Measurements from ENCODE around the gene SCAMP3. TPM values are rescaled to one million over a fixed set of nuclear protein-coding genes. Genes with fewer than 3 reads are reported as not detected.

The SCAMP3 gene
- total RNA-seq, 1 experiment from 2014 or later = 158 TPM

DNA sequence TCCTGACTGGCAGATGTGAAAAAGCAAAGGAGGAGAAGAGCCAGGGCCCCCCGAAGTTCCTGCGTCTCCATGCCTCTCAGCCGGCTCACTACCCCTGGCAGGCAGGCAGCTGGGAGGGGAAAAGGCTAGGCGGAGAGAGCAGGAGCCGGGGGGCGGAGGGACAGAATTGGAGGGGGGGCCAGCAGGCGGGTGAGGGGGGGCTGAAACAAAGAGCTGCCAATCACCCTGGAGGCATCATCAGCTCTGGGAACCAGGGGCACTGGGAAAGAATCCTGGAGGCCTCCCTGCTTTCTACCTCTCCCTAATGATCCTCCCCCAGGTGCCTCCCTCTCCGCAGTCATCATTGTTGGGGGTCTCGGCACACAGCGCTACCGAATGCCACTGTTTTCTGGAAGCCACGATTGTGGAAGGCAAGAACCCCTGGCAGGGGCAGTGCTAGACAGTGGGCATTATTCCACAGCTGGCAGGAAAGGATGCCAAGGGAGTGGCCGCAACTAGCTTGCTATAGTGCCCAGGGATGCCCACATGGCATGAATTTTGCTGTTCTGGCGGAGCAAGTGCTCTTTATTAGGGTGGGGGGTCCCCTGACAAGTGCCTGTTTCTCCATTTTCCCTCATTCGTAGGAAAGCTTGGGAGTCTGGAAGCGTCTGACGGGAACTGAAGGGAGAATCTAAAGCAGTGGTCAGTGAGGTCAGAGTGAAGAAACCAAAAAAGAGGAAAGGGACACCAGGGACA, 54.2 kb downstream of the SCAMP3 start, which contains the start of gene THBS3:
Gene THBS3 (minus strand): TSS at position 92 of the 735 bp plus-strand sequence. CDS start 21 bp downstream, at position 71.
- DNase-seq (ENCODE audit: low read depth) = no peak

- DNase-seq (ENCODE audit: low read depth) = peak; percentile 77
These were observed 55.0 kb downstream of the SCAMP3 start for GRCh38 chr1:155206891-155207805.

Other genes starting within 250 kb of the SCAMP3 start
- 0.03 TPM in 1 of 2 replicates, not detected in the other for gene DCST2, start 228.6 kb downstream of the SCAMP3 start, total RNA-seq (2014; rRNA removed; shearing (Covaris generic))
- 0.17 TPM in 1 of 2 replicates, not detected in the other for gene DCST1, start 228.5 kb downstream of the SCAMP3 start, total RNA-seq (2014; rRNA removed; shearing (Covaris generic))
- 198 and 262 TPM in 2 replicates for gene ADAM15, start 211.0 kb downstream of the SCAMP3 start, total RNA-seq (2014; rRNA removed; shearing (Covaris generic))
- gene EFNA4, start 198.6 kb downstream of the SCAMP3 start, total RNA-seq (2014; rRNA removed; shearing (Covaris generic)) = 8.4 and 11.0 TPM in 2 replicates
- gene EFNA3, start 183.5 kb downstream of the SCAMP3 start, total RNA-seq (2014; rRNA removed; shearing (Covaris generic)) = 3.3 and 7.0 TPM in 2 replicates
- 1.4 and 3.6 TPM in 2 replicates for gene EFNA1, start 134.5 kb downstream of the SCAMP3 start, total RNA-seq (2014; rRNA removed; shearing (Covaris generic))
- 36.9 and 42.2 TPM in 2 replicates for gene SLC50A1, start 126.5 kb downstream of the SCAMP3 start, total RNA-seq (2014; rRNA removed; shearing (Covaris generic))
- 36.0 and 42.9 TPM in 2 replicates for gene DPM3, start 121.8 kb downstream of the SCAMP3 start, total RNA-seq (2014; rRNA removed; shearing (Covaris generic))
- gene KRTCAP2, start 89.1 kb downstream of the SCAMP3 start, total RNA-seq (2014; rRNA removed; shearing (Covaris generic)) = 126 and 170 TPM in 2 replicates
- gene TRIM46, start 88.5 kb downstream of the SCAMP3 start, total RNA-seq (2014; rRNA removed; shearing (Covaris generic)) = 3.1 and 4.1 TPM in 2 replicates
- gene THBS3, start 54.5 kb downstream of the SCAMP3 start, total RNA-seq (2014; rRNA removed; shearing (Covaris generic)) = 2.7 and 3.1 TPM in 2 replicates
- gene MTX1, start 53.7 kb downstream of the SCAMP3 start, total RNA-seq (2014; rRNA removed; shearing (Covaris generic)) = 50.0 and 54.0 TPM in 2 replicates
- gene ENTREP3, start 6.9 kb downstream of the SCAMP3 start, total RNA-seq (2014; rRNA removed; shearing (Covaris generic)) = 7.7 and 15.3 TPM in 2 replicates
- 19.1 and 26.0 TPM in 2 replicates for gene CLK2, start 11.1 kb upstream of the SCAMP3 start, total RNA-seq (2014; rRNA removed; shearing (Covaris generic))
- gene HCN3, start 15.1 kb upstream of the SCAMP3 start, total RNA-seq (2014; rRNA removed; shearing (Covaris generic)) = 0.84 and 1.1 TPM in 2 replicates
- not detected in 2 replicates for gene PKLR, start 39.1 kb upstream of the SCAMP3 start, total RNA-seq (2014; rRNA removed; shearing (Covaris generic))
- gene FDPS, start 46.5 kb upstream of the SCAMP3 start, total RNA-seq (2014; rRNA removed; shearing (Covaris generic)) = 233 and 262 TPM in 2 replicates
- 40.1 and 46.7 TPM in 2 replicates for gene RUSC1, start 58.5 kb upstream of the SCAMP3 start, total RNA-seq (2014; rRNA removed; shearing (Covaris generic))

All from HT1080 (cell line).